Suprapubic skin (tissue), 4 donors: ENCODE results near the gene RAF1. TPM values are rescaled to one million over a fixed set of nuclear protein-coding genes. Genes with fewer than 3 reads are reported as not detected.

Experiments used
- DNase-seq, 2 donors: peaks; one replicate each; pipeline ENCODE4 v3.0.0-alpha.2; 2019; ENCODE audit warnings: low spot score in 2 of 2
- H3K27ac ChIP-seq: fragments of 200-600 bp; sonication (generic); one replicate; pipeline ENCODE4 v1.5.1; 2019
- H3K27me3 ChIP-seq: fragments of 200-600 bp; sonication (generic); one replicate; pipeline ENCODE4 v1.5.1; 2019
- H3K36me3 ChIP-seq: fragments of 200-600 bp; sonication (generic); one replicate; pipeline ENCODE4 v1.5.1; 2019
- H3K4me1 ChIP-seq: fragments of 200-600 bp; sonication (generic); one replicate; pipeline ENCODE4 v1.5.1; 2019
- H3K4me3 ChIP-seq: fragments of 200-600 bp; sonication (generic); one replicate; pipeline ENCODE4 v1.5.1; 2019; ENCODE audit warnings: mild to moderate bottlenecking
- H3K9me3 ChIP-seq: fragments of 200-600 bp; sonication (generic); one replicate; pipeline ENCODE4 v1.5.1; 2019
- EP300 ChIP-seq: sonication (generic); formaldehyde crosslinking; IDR thresholded peaks from one replicate; pipeline ENCODE4 v1.6.1; 2017; ENCODE audit warnings: antibody characterized with exemption
- POLR2A ChIP-seq, 2 donors: fragments of 450-650 bp; IDR thresholded peaks; one replicate each; pipeline ENCODE4 v1.6.1; 2017; ENCODE audit warnings: antibody characterized with exemption in 2 of 2, mild to moderate bottlenecking in 2 of 2, moderate library complexity in 2 of 2
- POLR2AphosphoS5 ChIP-seq, 3 donors: sonication (generic); formaldehyde crosslinking; IDR thresholded peaks; one replicate each; pipeline ENCODE4 v1.6.1; 2017; ENCODE audit warnings: antibody characterized with exemption in 3 of 3
- WGBS: methylation state at CpG from one replicate; pipeline ENCODE4 v1.1.5; 2018; 5-methylcytosine and 5-hydroxymethylcytosine counted together
- total RNA-seq, 4 donors: library from RNA; depleted of rRNA; stranded (reverse); fragments of >200 nt; gene quantifications; one replicate each; pipeline ENCODE4 v1.1.0, GENCODE V29; 2016
- TF ChIP-seq, protein P1 (sequence below), 2 donors: fragments of 200-600 bp in 1 of 2; fragments of 450-650 bp in 1 of 2; sonication (generic) in 1 of 2; IDR thresholded peaks; one replicate each; pipeline ENCODE4 v1.5.1; 2016 to 2019; ENCODE audit warnings: antibody characterized with exemption in 2 of 2, mild to moderate bottlenecking in 1 of 2, moderate library complexity in 1 of 2

The RAF1 gene
- total RNA-seq, 4 donors from 2014 or later: 96.3 to 155 (median 123) TPM

DNA sequence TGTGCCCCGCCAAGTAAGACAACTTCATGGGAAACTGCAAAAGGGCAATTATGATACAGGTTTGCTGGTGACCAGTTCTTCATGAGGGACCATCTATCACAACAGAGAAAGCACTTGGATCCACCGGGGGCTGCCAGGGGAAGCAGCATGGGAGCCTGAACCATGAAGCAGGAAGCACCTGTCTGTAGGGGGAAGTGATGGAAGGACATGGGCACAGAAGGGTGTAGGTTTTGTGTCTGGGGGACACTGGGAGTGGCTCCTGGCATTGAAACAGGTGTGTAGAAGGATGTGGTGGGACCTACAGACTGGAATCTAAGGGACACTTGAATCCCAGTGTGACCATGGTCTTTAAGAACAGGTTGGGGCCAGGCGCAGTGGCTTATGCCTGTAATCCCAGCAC, 84.5 kb downstream of the RAF1 start:
- 88% methylated on average over 3 of the region's 3 CpGs for WGBS
- Histone ChIP-seq H3K36me3 (peaks cover 96% of the 10 kb centered on the region), H3K27me3 (no peaks in the 10 kb centered on the region), H3K9me3 (no peaks in the 10 kb centered on the region), H3K4me3 (no peak overlapping the region), H3K27ac (no peak overlapping the region), H3K4me1 (no peaks in the 10 kb centered on the region)
- TF ChIP-seq POLR2AphosphoS5 (IDR thresholded peaks at IDR 0.05) (no peak), EP300 (no peak), POLR2A (IDR thresholded peaks at IDR 0.05) (no peak)
- TF ChIP-seq, protein P1, sequence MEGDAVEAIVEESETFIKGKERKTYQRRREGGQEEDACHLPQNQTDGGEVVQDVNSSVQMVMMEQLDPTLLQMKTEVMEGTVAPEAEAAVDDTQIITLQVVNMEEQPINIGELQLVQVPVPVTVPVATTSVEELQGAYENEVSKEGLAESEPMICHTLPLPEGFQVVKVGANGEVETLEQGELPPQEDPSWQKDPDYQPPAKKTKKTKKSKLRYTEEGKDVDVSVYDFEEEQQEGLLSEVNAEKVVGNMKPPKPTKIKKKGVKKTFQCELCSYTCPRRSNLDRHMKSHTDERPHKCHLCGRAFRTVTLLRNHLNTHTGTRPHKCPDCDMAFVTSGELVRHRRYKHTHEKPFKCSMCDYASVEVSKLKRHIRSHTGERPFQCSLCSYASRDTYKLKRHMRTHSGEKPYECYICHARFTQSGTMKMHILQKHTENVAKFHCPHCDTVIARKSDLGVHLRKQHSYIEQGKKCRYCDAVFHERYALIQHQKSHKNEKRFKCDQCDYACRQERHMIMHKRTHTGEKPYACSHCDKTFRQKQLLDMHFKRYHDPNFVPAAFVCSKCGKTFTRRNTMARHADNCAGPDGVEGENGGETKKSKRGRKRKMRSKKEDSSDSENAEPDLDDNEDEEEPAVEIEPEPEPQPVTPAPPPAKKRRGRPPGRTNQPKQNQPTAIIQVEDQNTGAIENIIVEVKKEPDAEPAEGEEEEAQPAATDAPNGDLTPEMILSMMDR (IDR thresholded peaks at IDR 0.05): no peak
- DNase-seq: no peak

DNA sequence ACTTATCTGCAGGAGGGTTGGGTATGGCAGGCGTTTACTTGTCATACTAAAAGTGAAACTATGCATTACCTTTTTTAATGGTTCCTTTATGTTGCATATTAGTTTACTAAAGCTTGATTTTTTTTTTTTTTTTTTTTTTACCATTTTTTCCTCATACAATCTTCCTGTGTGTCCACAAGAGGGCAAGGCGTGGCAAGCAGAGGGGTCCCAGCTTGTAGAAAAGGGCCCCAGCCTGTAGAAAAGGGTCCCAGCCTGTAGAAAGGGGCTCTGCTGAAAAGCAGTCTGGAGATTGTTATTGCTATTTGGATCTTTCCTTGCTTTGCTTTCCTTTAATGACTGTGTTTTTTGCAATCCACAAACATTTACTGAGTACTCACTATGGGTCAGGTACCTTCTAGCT, 85.2 kb downstream of the RAF1 start:
- H3K36me3 ChIP-seq: peaks cover 96% of the 10 kb centered on the region
- H3K27ac ChIP-seq: no peak overlapping the region
- no peaks in the 10 kb centered on the region for H3K4me1 ChIP-seq
- DNase-seq: no peak
- 82% methylated on average over 2 of the region's 2 CpGs for WGBS
- H3K9me3 ChIP-seq: no peaks in the 10 kb centered on the region
- no peak for TF ChIP-seq POLR2AphosphoS5 (IDR thresholded peaks at IDR 0.05)
- TF ChIP-seq, protein P1 (IDR thresholded peaks at IDR 0.05): no peak
- no peak for TF ChIP-seq POLR2A (IDR thresholded peaks at IDR 0.05)
- no peak for TF ChIP-seq EP300
- no peaks in the 10 kb centered on the region for H3K27me3 ChIP-seq
- no peak overlapping the region for H3K4me3 ChIP-seq

DNA sequence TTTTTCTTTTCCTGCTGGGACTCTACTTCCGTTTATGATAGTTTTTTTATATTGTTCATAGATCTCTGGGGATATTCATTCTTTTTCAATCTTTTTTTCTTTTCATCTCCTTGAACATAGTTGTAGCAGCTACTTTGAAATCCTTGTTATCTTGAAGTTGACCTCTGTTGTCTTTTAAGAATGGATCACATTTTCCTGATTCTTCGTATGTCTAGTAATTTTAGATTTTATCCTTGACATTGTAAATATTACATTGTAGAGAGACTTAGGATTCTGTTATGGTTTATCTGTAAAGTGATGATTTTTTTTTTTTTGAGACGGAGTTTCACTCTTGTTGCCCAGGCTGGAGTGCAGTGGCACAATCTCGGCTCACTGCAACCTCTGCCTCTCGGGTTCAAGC, 86.5 kb downstream of the RAF1 start:
- no peak for DNase-seq
- 92% methylated on average over 5 of the region's 5 CpGs for WGBS
- Histone ChIP-seq H3K9me3 (no peaks in the 10 kb centered on the region), H3K36me3 (peaks cover 96% of the 10 kb centered on the region), H3K4me3 (no peak overlapping the region), H3K27me3 (no peaks in the 10 kb centered on the region), H3K4me1 (no peaks in the 10 kb centered on the region), H3K27ac (no peak overlapping the region)
- no peak for TF ChIP-seq EP300
- TF ChIP-seq, protein P1 (IDR thresholded peaks at IDR 0.05): no peak
- TF ChIP-seq POLR2A (IDR thresholded peaks at IDR 0.05): no peak
- no peak for TF ChIP-seq POLR2AphosphoS5 (IDR thresholded peaks at IDR 0.05)

DNA sequence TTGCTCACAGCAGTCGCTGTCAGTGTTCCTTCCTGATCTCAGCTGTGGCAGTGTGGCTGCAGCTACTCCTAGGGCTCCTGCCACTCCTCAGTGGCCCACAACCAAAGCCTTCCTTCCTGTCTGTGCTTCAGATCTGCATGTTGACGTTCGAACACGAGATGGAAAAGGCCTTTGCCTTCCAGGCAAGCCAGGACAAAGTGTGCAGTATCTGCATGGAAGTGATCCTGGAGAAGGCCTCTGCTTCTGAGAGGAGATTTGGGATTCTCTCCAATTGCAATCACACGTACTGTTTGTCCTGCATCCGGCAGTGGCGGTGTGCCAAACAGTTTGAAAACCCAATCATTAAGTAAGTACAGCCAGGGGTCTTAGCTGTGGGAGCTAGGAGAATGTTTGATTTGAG, 89.3 kb downstream of the RAF1 start:
- H3K27me3 ChIP-seq: no peaks in the 10 kb centered on the region
- no peaks in the 10 kb centered on the region for H3K9me3 ChIP-seq
- no peak for TF ChIP-seq POLR2A (IDR thresholded peaks at IDR 0.05)
- TF ChIP-seq EP300: no peak
- no peak for TF ChIP-seq POLR2AphosphoS5 (IDR thresholded peaks at IDR 0.05)
- TF ChIP-seq, protein P1 (IDR thresholded peaks at IDR 0.05): no peak
- H3K27ac ChIP-seq: no peak overlapping the region
- no peak overlapping the region for H3K4me3 ChIP-seq
- H3K36me3 ChIP-seq: peaks cover 97% of the 10 kb centered on the region
- DNase-seq: no peak
- 69% methylated on average over 4 of the region's 7 CpGs for WGBS
- H3K4me1 ChIP-seq: no peaks in the 10 kb centered on the region

DNA sequence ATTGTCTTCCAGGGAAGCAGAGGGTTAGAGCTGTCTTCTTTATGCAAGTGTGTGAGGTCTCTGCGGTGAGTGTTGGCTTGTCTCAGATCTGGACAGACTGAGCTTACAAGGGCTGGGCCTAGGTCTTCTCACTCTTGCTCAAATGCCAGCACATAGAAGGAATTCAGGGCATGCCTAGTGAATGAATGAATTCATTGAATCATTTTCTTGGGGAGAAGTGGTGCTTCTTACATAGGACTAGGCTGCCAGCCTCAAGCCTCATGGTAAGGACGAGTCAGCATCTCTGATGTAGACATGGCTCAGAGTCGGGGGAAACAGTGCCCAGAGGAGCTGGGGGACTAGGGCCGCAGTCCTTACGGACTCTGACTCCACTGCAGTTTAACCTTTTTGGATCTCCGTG, 89.8 kb downstream of the RAF1 start:
- H3K36me3 ChIP-seq: peaks cover 97% of the 10 kb centered on the region

More for the DNA sequence above, 89.8 kb downstream of the RAF1 start:
- DNase-seq: no peak
- TF ChIP-seq EP300 (no peak), POLR2AphosphoS5 (IDR thresholded peaks at IDR 0.05) (no peak), POLR2A (IDR thresholded peaks at IDR 0.05) (no peak)
- TF ChIP-seq, protein P1 (IDR thresholded peaks at IDR 0.05): no peak
- Histone ChIP-seq H3K27me3 (no peaks in the 10 kb centered on the region), H3K4me1 (no peaks in the 10 kb centered on the region), H3K4me3 (no peak overlapping the region), H3K9me3 (no peaks in the 10 kb centered on the region), H3K27ac (no peak overlapping the region)
- WGBS: 98% methylated on average over 6 of the region's 6 CpGs
